DMS114 treated with DMSO at 0.1 percent for 48 hours (cell line): ENCODE measurements around the gene IPO13.
A peak's percentile ranks its signal among the peaks of the same experiment; 100 is the strongest.

ENCODE experiments used
- DNase-seq: peaks from one replicate; lab custom pipeline; 2025; ENCODE audit not compliant: unreplicated experiment; lab: John Stamatoyannopoulos, UW

IPO13 gene

GRCh38 chr1:43971336-43971980 is 24.7 kb downstream of the IPO13 start:
- DNase-seq = no peak

GRCh38 chr1:43973981-43974442 is 27.3 kb downstream of the IPO13 start:
- DNase-seq = no peak

- DNase-seq = peak; percentile 90
Observed at GRCh38 chr1:43974443-43975248, 27.9 kb downstream of the IPO13 start, which contains the start of gene ATP6V0B. Gene ATP6V0B, plus strand, starts transcription at chr1:43974960. Its CDS starts 81 bp downstream, at chr1:43975041.

GRCh38 chr1:43975249-43975961 is 28.7 kb downstream of the IPO13 start:
- DNase-seq = no peak

- no peak for DNase-seq
Observed at GRCh38 chr1:43976045-43976444, 29.3 kb downstream of the IPO13 start.

- no peak for DNase-seq
Observed at GRCh38 chr1:43976890-43977289, 30.1 kb downstream of the IPO13 start.

GRCh38 chr1:43977376-43978263 is 30.9 kb downstream of the IPO13 start:
- no peak for DNase-seq

- DNase-seq = no peak
Observed at GRCh38 chr1:43978264-43978550, 31.5 kb downstream of the IPO13 start.

- no peak for DNase-seq
Observed at GRCh38 chr1:43978551-43979260, 32.0 kb downstream of the IPO13 start, which contains the start of gene B4GALT2. Gene B4GALT2, plus strand, starts transcription at chr1:43979210. Its CDS starts 1,951 bp downstream, at chr1:43981161.

GRCh38 chr1:43979261-43979527 is 32.4 kb downstream of the IPO13 start:
- DNase-seq = no peak

GRCh38 chr1:43979528-43980254 is 32.9 kb downstream of the IPO13 start:
- no peak for DNase-seq

GRCh38 chr1:43980255-43981134 is 33.7 kb downstream of the IPO13 start:
- no peak for DNase-seq

GRCh38 chr1:43981135-43981491 is 34.4 kb downstream of the IPO13 start:
- no peak for DNase-seq

GRCh38 chr1:43981636-43982035 is 34.9 kb downstream of the IPO13 start:
- DNase-seq = no peak

GRCh38 chr1:43982241-43982640 is 35.5 kb downstream of the IPO13 start:
- no peak for DNase-seq

GRCh38 chr1:43982808-43983207 is 36.1 kb downstream of the IPO13 start:
- DNase-seq = no peak

- no peak for DNase-seq
Observed at GRCh38 chr1:43983253-43983899, 36.6 kb downstream of the IPO13 start.

GRCh38 chr1:43984855-43985254 is 38.1 kb downstream of the IPO13 start:
- DNase-seq = no peak
